Measurements from ENCODE around the gene CHAT. TPM values are rescaled to one million over a fixed set of nuclear protein-coding genes. Genes with fewer than 3 reads are reported as not detected.

CHAT gene
- total RNA-seq, 2 donors from 2014 or later = not detected

DNA sequence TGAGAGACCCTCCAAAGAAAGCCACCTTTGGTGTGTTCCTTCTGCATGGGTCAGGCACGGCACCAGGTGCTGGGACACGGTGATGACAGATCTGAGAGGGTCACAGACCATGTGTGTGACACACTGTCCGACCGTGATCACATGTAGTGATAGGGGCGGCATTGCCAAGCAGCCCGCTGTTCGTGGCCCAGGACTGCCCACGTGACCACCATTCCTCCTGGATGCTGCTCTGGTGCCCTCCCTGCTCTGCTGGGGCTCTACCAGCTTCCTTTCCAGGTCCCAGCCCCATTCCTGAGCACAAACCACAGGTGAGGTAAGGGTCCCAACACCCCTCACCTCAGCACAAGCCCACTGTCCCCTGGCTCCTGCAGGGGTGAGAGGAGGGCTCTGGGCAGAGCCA lies 13.8 kb upstream of the CHAT start:
- Histone ChIP-seq H3K27ac (no peak overlapping the region), H3K4me1 (ENCODE audit: control insufficient read depth in 1 of 2, low read depth in 2 of 2) (no peaks in the 10 kb centered on the region), H3K9me3 (no peaks in the 10 kb centered on the region), H3K27me3 (replicated peaks; ENCODE audit: insufficient read depth) (no peaks in the 10 kb centered on the region), H3K4me3 (no peak overlapping the region), H3K36me3 (no peaks in the 10 kb centered on the region)
- DNase-seq (ENCODE audit: low spot score) (no peak), ATAC-seq (ENCODE audit: insufficient number of reproducible peaks, low FRiP score, low read depth) (no peak)
- no peak for TF ChIP-seq CTCF (IDR thresholded peaks at IDR 0.05)

- DNase-seq (ENCODE audit: low spot score) (no peak), ATAC-seq (ENCODE audit: insufficient number of reproducible peaks, low FRiP score, low read depth) (no peak)
- no peaks in the 10 kb centered on the region for H3K36me3 ChIP-seq
- H3K27me3 ChIP-seq (replicated peaks; ENCODE audit: insufficient read depth) = no peaks in the 10 kb centered on the region
- no peak overlapping the region for H3K4me3 ChIP-seq
- no peaks in the 10 kb centered on the region for H3K9me3 ChIP-seq
- TF ChIP-seq CTCF (IDR thresholded peaks at IDR 0.05) = no peak
- H3K4me1 ChIP-seq (ENCODE audit: control insufficient read depth in 1 of 2, low read depth in 2 of 2) = no peaks in the 10 kb centered on the region
- H3K27ac ChIP-seq = no peak overlapping the region
Observed at GRCh38 chr10:49600781-49601400, 12.9 kb upstream of the CHAT start.

- Histone ChIP-seq H3K4me1 (ENCODE audit: control insufficient read depth in 1 of 2, low read depth in 2 of 2) (no peaks in the 10 kb centered on the region), H3K27ac (no peak overlapping the region), H3K36me3 (no peaks in the 10 kb centered on the region), H3K4me3 (no peak overlapping the region), H3K9me3 (no peaks in the 10 kb centered on the region), H3K27me3 (replicated peaks; ENCODE audit: insufficient read depth) (no peaks in the 10 kb centered on the region)
- DNase-seq (ENCODE audit: low spot score) (no peak), ATAC-seq (ENCODE audit: insufficient number of reproducible peaks, low FRiP score, low read depth) (no peak)
- no peak for TF ChIP-seq CTCF (IDR thresholded peaks at IDR 0.05)
Observed at GRCh38 chr10:49601857-49602256, 12.0 kb upstream of the CHAT start.

DNA sequence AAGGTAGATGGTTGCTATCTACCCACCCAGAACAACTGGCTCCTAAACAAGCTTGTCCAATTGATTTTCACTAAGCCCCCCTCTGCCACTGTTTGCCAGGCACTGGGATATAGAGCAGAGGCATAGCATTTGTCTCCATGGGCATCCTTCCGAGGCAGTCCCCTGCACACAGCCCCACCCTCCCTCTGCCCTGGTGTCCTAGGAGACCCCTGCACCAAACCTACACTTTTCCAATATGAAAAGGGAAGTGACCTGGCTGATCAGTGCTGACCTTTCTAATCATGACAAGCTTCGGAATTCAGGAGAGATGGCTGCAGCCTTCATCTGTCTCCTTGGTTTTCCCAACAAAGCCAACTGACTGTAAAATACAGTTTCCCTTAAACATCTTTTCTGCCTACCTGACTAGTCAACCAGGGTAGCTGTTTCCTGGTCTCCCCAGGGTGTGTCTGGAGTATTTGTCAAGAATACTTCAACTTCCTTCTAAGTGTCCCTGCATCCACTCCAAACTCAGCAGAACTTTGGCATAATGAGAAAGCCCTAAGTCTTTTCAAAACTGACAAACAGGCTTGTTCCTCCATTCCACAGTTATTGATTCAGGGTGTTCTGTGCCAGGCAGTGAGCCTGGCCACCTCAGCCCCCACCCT lies 11.3 kb upstream of the CHAT start:
- Histone ChIP-seq H3K4me1 (ENCODE audit: control insufficient read depth in 1 of 2, low read depth in 2 of 2) (no peaks in the 10 kb centered on the region), H3K9me3 (no peaks in the 10 kb centered on the region), H3K27me3 (replicated peaks; ENCODE audit: insufficient read depth) (no peaks in the 10 kb centered on the region), H3K27ac (no peak overlapping the region), H3K36me3 (no peaks in the 10 kb centered on the region), H3K4me3 (no peak overlapping the region)
- DNase-seq (ENCODE audit: low spot score) (no peak), ATAC-seq (ENCODE audit: insufficient number of reproducible peaks, low FRiP score, low read depth) (no peak)
- TF ChIP-seq CTCF (IDR thresholded peaks at IDR 0.05) = no peak

GRCh38 chr10:49605216-49605938 lies 8.5 kb upstream of the CHAT start:
- no peak overlapping the region for H3K27ac ChIP-seq
- peaks cover under 1 to 12% of the 10 kb centered on the region in 2 donors for H3K4me1 ChIP-seq (ENCODE audit: control insufficient read depth in 1 of 2, low read depth in 2 of 2)
- no peaks in the 10 kb centered on the region for H3K27me3 ChIP-seq (replicated peaks; ENCODE audit: insufficient read depth)
- no peak overlapping the region for H3K4me3 ChIP-seq
- ATAC-seq (ENCODE audit: insufficient number of reproducible peaks, low FRiP score, low read depth) (no peak), DNase-seq (ENCODE audit: low spot score) (no peak)
- H3K36me3 ChIP-seq = no peaks in the 10 kb centered on the region
- TF ChIP-seq CTCF (IDR thresholded peaks at IDR 0.05) = no peak
- no peaks in the 10 kb centered on the region for H3K9me3 ChIP-seq

Measured in thoracic aorta (tissue), 2 donors.